Measurements from ENCODE around the gene ARMC8.

ARMC8 gene

DNA sequence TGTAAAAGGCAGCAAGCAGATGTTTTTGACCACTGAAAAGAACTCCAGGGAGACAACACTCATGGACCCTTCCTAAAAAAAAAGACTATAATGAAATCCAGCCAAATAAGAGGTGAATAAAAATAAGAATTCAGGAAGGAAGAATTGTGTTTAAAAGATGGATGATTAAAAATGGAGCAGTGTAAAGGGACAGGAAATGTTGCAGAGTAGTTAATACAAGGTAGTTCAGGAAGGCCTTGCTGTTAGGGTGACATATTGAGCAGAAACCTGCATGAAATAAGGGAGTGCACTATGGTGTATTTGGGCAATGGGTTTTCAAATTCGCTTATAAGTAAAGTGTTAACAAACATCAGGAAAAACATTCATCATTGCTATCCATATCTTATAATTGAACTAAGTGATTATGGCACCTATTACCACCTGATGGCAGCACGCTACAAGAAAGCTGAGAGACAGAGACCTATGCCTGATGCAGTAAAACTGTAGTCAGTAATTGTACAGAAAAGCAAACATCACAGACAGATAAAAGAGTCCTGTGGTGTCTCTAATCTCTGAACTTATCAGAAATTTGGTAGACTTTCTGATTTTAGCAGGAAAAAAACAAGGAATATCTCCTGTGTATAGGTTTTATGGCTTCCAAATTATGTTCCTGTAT, 6.6 kb upstream of the ARMC8 start:
- H3K36me3 ChIP-seq (ENCODE audit: control insufficient read depth, insufficient read depth, low read length): no peaks in the 10 kb centered on the region
- no peak overlapping the region for H3K9ac ChIP-seq (ENCODE audit: low read length)
- H3K4me3 ChIP-seq (ENCODE audit: low read length): no peak overlapping the region
- no peak overlapping the region for H3K27ac ChIP-seq (ENCODE audit: low read depth, low read length)
- H3K27me3 ChIP-seq (ENCODE audit: control insufficient read depth, insufficient read depth, low read length): no peaks in the 10 kb centered on the region
- H3K4me1 ChIP-seq (ENCODE audit: control insufficient read depth, insufficient read depth, low read length): no peaks in the 10 kb centered on the region

DNA sequence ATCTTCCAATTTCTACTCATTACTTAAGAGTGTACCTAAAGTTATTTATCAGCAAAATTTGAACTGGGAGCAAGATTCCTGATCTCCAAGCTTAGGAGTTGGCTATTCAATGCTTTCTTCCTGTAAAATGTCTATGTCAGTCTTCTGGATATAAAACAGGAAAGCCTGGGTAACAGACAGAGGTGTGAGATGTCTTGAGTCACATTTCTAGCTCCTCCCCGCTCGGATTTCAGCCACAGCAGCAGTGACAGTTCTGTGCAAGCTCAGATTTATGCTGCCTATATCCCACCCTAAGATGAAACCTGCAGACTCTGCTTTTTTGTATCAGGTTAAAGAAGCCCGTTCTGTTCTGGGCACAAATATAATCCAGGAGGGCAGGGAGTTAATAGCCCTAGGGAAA, 2.1 kb upstream of the ARMC8 start:
- Histone ChIP-seq H3K4me3 (ENCODE audit: low read length) (no peak overlapping the region), H3K27me3 (ENCODE audit: control insufficient read depth, insufficient read depth, low read length) (no peaks in the 10 kb centered on the region), H3K27ac (ENCODE audit: low read depth, low read length) (no peak overlapping the region), H3K36me3 (ENCODE audit: control insufficient read depth, insufficient read depth, low read length) (no peaks in the 10 kb centered on the region), H3K9ac (ENCODE audit: low read length) (no peak overlapping the region), H3K4me1 (ENCODE audit: control insufficient read depth, insufficient read depth, low read length) (peaks cover 14% of the 10 kb centered on the region)

GRCh38 chr3:138186221-138186620, 880 bp upstream of the ARMC8 start:
- peaks cover 14% of the 10 kb centered on the region for H3K4me1 ChIP-seq (ENCODE audit: control insufficient read depth, insufficient read depth, low read length)
- no peaks in the 10 kb centered on the region for H3K27me3 ChIP-seq (ENCODE audit: control insufficient read depth, insufficient read depth, low read length)
- no peak overlapping the region for H3K27ac ChIP-seq (ENCODE audit: low read depth, low read length)
- no peaks in the 10 kb centered on the region for H3K36me3 ChIP-seq (ENCODE audit: control insufficient read depth, insufficient read depth, low read length)
- no peak overlapping the region for H3K9ac ChIP-seq (ENCODE audit: low read length)
- H3K4me3 ChIP-seq (ENCODE audit: low read length): peak overlapping the region; percentile 98

DNA sequence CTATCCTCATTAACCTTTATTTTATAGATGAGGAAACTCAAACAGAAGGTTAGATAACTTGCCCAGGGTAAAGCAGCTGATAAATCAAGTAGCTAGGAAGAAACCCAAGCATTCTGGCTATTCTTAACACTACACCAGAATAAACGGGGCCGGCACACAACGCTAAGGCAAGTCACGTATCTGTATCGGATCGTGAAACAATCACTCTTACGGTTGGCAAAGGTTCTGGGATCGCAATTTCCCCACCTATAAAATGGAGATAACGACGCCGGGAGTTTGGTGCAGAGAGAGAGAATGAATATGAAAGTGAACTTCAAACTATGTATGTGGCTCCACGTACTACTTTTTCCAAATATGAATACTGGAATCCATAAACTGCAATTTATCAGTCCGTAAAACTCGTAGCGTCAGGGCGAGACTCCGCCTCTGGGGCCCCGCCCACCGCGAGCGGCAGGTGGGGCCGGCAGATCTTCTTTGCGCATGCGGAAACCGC, 252 bp upstream of the ARMC8 start:
- Histone ChIP-seq H3K36me3 (ENCODE audit: control insufficient read depth, insufficient read depth, low read length) (no peaks in the 10 kb centered on the region), H3K9ac (ENCODE audit: low read length) (peak overlapping the region; percentile 32), H3K27ac (ENCODE audit: low read depth, low read length) (peak overlapping the region; percentile 100), H3K27me3 (ENCODE audit: control insufficient read depth, insufficient read depth, low read length) (no peaks in the 10 kb centered on the region), H3K4me3 (ENCODE audit: low read length) (peak overlapping the region; percentile 98), H3K4me1 (ENCODE audit: control insufficient read depth, insufficient read depth, low read length) (peaks cover 14% of the 10 kb centered on the region)

- peak overlapping the region; percentile 98 for H3K4me3 ChIP-seq (ENCODE audit: low read length)
- peak overlapping the region; percentile 100 for H3K27ac ChIP-seq (ENCODE audit: low read depth, low read length)
- H3K36me3 ChIP-seq (ENCODE audit: control insufficient read depth, insufficient read depth, low read length): no peaks in the 10 kb centered on the region
- H3K27me3 ChIP-seq (ENCODE audit: control insufficient read depth, insufficient read depth, low read length): no peaks in the 10 kb centered on the region
- H3K4me1 ChIP-seq (ENCODE audit: control insufficient read depth, insufficient read depth, low read length): peaks cover 14% of the 10 kb centered on the region
- peak overlapping the region; percentile 97 for H3K9ac ChIP-seq (ENCODE audit: low read length)
Observed at GRCh38 chr3:138188013-138188730, 1.1 kb downstream of the ARMC8 start.

DNA sequence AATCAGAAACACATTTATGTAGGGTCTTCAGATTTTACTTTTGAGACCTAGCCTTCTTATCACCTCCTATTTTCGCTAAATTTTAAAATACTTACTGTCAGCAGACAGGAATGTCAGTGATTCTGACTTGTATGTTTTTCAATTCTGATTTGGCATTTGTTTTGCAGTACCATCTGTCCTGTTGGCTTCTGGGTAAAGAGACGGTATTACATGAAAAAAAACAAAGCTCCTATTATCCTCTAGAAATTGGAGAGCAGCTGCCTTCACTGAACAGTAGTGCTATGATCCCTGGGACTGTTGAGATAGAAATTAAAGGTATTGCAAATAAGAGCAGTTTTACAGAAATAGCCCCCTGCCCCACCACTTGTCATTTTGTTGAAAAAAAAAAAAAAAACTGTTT, 8.4 kb downstream of the ARMC8 start:
- H3K9ac ChIP-seq (ENCODE audit: low read length): no peak overlapping the region
- H3K4me3 ChIP-seq (ENCODE audit: low read length): no peak overlapping the region
- no peaks in the 10 kb centered on the region for H3K4me1 ChIP-seq (ENCODE audit: control insufficient read depth, insufficient read depth, low read length)
- H3K27ac ChIP-seq (ENCODE audit: low read depth, low read length): no peak overlapping the region
- no peaks in the 10 kb centered on the region for H3K36me3 ChIP-seq (ENCODE audit: control insufficient read depth, insufficient read depth, low read length)
- H3K27me3 ChIP-seq (ENCODE audit: control insufficient read depth, insufficient read depth, low read length): no peaks in the 10 kb centered on the region

- Histone ChIP-seq H3K36me3 (ENCODE audit: control insufficient read depth, insufficient read depth, low read length) (no peaks in the 10 kb centered on the region), H3K27ac (ENCODE audit: low read depth, low read length) (no peak overlapping the region), H3K27me3 (ENCODE audit: control insufficient read depth, insufficient read depth, low read length) (no peaks in the 10 kb centered on the region), H3K4me3 (ENCODE audit: low read length) (no peak overlapping the region), H3K9ac (ENCODE audit: low read length) (no peak overlapping the region), H3K4me1 (ENCODE audit: control insufficient read depth, insufficient read depth, low read length) (no peaks in the 10 kb centered on the region)
Observed at GRCh38 chr3:138196023-138196422, 8.9 kb downstream of the ARMC8 start.

DNA sequence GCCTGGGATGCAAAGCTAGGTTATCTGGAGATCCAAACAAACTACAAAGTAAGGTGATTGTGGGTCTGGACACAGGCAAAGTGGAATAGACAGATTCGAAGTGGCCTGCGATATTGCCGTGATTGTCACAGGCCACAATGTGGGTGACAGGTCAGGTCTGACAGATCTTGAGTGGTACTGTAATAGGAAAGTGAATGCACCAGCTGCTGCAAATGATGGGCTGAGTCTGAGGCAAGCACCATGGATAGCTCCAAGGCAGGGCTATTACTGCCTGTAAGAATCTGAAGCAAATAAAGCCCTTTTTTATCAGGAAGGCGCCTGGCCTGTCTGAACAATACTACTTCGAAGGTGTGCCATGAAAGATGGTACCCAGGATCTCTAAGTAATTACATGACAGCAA, 10.0 kb downstream of the ARMC8 start:
- no peaks in the 10 kb centered on the region for H3K4me1 ChIP-seq (ENCODE audit: control insufficient read depth, insufficient read depth, low read length)
- no peaks in the 10 kb centered on the region for H3K36me3 ChIP-seq (ENCODE audit: control insufficient read depth, insufficient read depth, low read length)
- no peaks in the 10 kb centered on the region for H3K27me3 ChIP-seq (ENCODE audit: control insufficient read depth, insufficient read depth, low read length)
- no peak overlapping the region for H3K27ac ChIP-seq (ENCODE audit: low read depth, low read length)
- no peak overlapping the region for H3K4me3 ChIP-seq (ENCODE audit: low read length)
- H3K9ac ChIP-seq (ENCODE audit: low read length): no peak overlapping the region

DNA sequence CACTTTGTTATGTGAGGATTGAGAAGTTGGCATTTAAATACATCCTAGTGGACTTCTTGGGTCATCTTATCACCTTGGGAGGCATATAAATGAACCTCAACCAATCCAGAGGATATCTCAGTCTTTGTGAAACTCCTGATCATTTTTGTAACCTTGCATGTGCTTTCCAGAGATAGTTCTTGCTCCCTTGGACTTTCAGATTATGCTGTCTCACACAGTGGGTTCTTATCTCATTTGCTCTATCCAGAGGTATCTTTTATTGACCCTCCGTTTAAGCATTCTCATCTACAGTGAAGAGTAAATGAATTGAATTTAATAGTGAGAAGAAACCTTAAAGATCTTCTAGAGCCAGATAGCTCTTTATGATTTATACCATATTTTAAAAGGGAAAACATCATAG, 10.4 kb downstream of the ARMC8 start:
- no peaks in the 10 kb centered on the region for H3K4me1 ChIP-seq (ENCODE audit: control insufficient read depth, insufficient read depth, low read length)
- H3K27ac ChIP-seq (ENCODE audit: low read depth, low read length): no peak overlapping the region
- no peak overlapping the region for H3K4me3 ChIP-seq (ENCODE audit: low read length)
- no peaks in the 10 kb centered on the region for H3K27me3 ChIP-seq (ENCODE audit: control insufficient read depth, insufficient read depth, low read length)
- H3K36me3 ChIP-seq (ENCODE audit: control insufficient read depth, insufficient read depth, low read length): no peaks in the 10 kb centered on the region
- no peak overlapping the region for H3K9ac ChIP-seq (ENCODE audit: low read length)

DNA sequence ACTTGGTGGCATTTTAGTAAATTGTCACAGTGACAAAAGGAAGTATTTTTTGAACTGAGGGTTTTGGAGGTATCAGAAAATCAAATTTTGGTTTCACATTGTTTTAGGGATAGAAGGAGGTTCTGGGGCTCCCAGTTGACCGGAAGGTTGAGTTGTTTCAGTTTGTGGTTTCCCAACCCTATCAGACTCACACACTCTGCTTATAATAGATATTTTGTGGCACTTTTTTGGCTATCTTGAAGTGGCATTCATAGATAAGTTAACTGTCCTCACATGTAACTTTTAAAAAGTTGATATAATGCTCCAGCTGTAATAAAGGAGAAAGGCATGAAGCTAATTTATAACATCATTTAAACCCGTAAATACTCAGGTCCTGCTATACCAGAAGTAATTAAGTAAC, 12.8 kb downstream of the ARMC8 start:
- Histone ChIP-seq H3K27ac (ENCODE audit: low read depth, low read length) (no peak overlapping the region), H3K36me3 (ENCODE audit: control insufficient read depth, insufficient read depth, low read length) (no peaks in the 10 kb centered on the region), H3K4me1 (ENCODE audit: control insufficient read depth, insufficient read depth, low read length) (no peaks in the 10 kb centered on the region), H3K27me3 (ENCODE audit: control insufficient read depth, insufficient read depth, low read length) (no peaks in the 10 kb centered on the region), H3K9ac (ENCODE audit: low read length) (no peak overlapping the region), H3K4me3 (ENCODE audit: low read length) (no peak overlapping the region)

DNA sequence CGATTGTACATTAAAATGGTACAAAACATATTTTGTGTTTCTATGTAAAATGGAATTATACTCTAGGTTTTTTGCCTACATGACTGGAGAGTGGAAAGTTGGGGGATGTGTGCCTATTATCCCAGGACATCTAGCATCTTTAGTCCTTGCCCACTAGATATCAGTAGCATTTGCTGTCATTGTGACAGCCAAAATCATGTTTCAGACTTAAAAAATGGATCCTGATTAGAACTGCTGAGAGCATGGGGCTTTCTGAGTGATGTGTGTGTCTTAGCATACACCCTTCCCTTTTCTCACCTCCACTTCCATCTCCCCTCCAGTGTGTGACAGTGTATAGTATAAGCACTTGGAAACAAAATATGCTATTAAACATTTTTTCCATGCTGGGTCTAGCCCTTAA, 13.3 kb downstream of the ARMC8 start:
- Histone ChIP-seq H3K4me1 (ENCODE audit: control insufficient read depth, insufficient read depth, low read length) (no peaks in the 10 kb centered on the region), H3K27ac (ENCODE audit: low read depth, low read length) (no peak overlapping the region), H3K36me3 (ENCODE audit: control insufficient read depth, insufficient read depth, low read length) (peaks cover 3% of the 10 kb centered on the region), H3K27me3 (ENCODE audit: control insufficient read depth, insufficient read depth, low read length) (no peaks in the 10 kb centered on the region), H3K9ac (ENCODE audit: low read length) (no peak overlapping the region), H3K4me3 (ENCODE audit: low read length) (no peak overlapping the region)

DNA sequence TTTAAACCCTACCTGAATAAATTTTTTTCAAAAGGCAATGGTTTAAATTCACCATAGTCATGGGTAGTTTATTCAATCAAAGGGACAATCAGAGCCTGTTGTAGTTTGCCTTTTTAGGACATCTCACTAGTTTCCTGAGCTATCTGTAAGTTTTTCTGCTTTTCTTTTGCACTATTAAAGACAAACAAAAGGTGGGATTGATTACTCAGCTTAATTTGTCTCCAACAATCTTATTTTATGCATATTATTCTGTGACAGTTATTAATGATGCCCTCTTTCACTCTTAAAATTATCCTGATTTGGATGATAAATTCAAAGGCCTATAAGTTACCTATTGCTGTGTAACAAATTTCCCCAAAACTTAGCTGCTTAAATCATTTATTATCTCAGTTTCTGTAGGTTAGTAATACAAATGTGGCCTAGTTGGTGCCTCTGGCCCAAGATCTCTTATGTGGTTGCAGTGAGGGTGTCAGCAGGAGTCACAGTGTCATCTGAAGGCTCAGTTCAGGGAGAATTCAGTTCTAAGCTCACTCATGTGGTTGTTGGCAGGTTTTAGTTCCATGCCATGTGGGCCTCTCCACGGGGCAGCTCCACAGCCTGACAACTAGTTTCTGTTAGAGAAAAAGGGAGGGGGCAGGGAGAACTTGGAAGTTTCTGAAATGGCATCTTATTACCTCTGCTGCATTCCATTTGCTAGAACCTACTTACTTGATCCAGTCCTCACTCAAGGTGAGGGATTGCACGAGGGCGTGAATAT, 16.0 kb downstream of the ARMC8 start:
- Histone ChIP-seq H3K27me3 (ENCODE audit: control insufficient read depth, insufficient read depth, low read length) (no peaks in the 10 kb centered on the region), H3K4me3 (ENCODE audit: low read length) (no peak overlapping the region), H3K27ac (ENCODE audit: low read depth, low read length) (no peak overlapping the region), H3K9ac (ENCODE audit: low read length) (no peak overlapping the region), H3K36me3 (ENCODE audit: control insufficient read depth, insufficient read depth, low read length) (peaks cover 3% of the 10 kb centered on the region), H3K4me1 (ENCODE audit: control insufficient read depth, insufficient read depth, low read length) (no peaks in the 10 kb centered on the region)

Data from rectal smooth muscle tissue (tissue), 1 donor.